GM12801 (cell line): Measurements from ENCODE around the gene DNASE2.

Source experiments
- CTCF ChIP-seq: IDR thresholded peaks from one replicate; pipeline ENCODE4 v1.5.1; 2011; ENCODE audit warnings: control low read depth; ENCODE audit not compliant: insufficient read length; ENCODE audit errors: extremely low read depth

The DNASE2 gene

GRCh38 chr19:12890787-12891552 is 9.7 kb upstream of the DNASE2 start, which contains the start of gene GCDH:
GCDH (plus strand) TSS chr19:12891160; CDS start chr19:12891305, 145 bp downstream.
- no peak for TF ChIP-seq CTCF

GRCh38 chr19:12888006-12888603 is 6.9 kb upstream of the DNASE2 start:
- no peak for TF ChIP-seq CTCF

DNA sequence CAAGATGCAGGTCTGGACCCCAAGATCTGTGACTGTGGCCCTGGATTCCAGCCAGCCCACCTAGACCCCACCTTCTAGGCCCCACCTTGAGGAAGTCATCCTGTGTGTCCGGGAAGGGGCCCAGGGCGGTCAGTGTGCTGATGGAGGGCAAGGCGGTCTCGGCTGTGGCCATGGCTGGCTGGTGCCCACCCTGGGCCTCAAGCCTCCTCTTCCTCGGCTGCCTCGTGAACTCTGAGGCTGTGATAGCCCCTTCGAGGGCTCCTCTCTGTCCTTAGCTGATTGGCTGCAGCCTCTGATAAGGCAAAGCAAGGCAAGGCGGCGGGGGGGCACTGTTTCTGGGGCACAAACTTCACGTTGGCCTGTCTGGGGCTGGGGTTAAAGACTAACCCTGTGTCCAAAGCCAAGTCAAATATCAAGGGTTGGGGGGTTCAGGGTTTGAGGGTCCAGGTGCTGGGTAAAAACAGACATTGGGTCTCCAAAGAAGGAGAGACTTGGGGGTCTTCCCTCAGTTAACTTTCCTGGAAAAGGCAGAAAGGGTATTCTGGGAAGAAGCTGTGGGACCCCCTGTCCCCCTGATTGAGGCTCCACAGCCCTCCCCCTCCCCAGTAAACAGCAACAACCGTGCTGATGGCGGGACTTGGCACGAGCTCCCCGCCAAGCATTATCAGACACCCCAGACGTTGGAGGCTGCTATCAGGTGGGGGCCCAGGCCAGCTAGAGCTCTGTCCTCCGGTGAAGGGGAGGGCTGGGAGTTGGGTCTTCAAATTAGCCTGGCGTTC is 5.9 kb upstream of the DNASE2 start, which contains the start of gene KLF1:
TSS of gene KLF1 (minus strand) at position 233 of the 779 bp plus-strand sequence. CDS start at position 172, 61 bp downstream.
- no peak for TF ChIP-seq CTCF

GRCh38 chr19:12886651-12886968 is 5.4 kb upstream of the DNASE2 start:
- TF ChIP-seq CTCF = no peak

DNA sequence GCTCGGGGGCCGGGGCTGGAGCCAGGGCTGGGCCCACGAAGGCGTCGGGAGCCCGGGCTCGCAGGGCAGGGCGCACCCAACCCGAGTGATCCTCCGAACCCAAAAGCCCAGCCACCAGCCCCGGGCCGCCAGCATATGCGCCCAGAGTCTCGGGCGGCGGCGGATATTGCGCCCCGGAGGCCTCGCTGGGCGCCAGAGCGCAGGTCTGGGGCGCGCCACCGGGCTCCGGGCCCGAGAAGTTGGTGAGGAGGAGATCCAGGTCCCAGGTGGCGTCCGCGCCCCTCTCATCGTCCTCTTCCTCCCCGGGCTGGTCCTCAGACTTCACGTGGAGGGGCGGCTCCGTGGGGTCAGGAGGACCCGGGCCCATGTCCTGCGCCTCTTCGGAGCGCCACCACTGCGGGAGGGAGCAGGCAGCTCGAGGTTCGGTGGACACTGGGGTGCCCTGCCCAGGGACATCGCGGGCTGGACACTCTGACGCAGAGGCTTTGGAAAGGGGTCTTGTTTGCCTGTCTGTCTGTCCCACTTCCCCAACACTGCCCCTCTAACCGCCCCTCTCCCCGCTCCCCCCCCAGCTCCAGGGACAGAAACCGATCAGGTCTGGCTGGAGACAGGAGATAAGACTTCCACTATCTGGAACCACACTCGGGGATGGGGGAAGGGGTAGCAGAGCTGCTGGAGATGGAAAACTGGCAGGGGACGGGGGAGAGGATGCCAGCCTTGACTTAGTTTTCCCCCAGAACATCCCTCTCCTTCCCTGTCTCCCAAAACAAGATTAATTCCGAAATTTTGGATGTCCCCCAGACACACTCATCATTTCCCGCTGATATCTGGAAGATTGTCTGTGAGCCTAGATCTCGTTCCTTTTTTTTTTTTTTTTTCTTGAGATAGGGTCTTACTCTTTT is 4.8 kb upstream of the DNASE2 start:
- TF ChIP-seq CTCF = no peak

GRCh38 chr19:12884926-12885748 is 3.9 kb upstream of the DNASE2 start:
- no peak for TF ChIP-seq CTCF
